Psoas muscle (tissue), 8 donors: ENCODE measurements around the gene DDOST. TPM values are rescaled to one million over a fixed set of nuclear protein-coding genes. Genes with fewer than 3 reads are reported as not detected.

Experiments
- ATAC-seq, 4 donors: fragments of 200-7000 bp; cut with Tn5 transposase; one replicate each; pipeline ENCODE4 v1.9.1; 2020; ENCODE audit warnings: moderate library complexity in 3 of 4, mild to moderate bottlenecking in 2 of 4
- DNase-seq, 2 donors: peaks; one replicate each; pipeline ENCODE4 v3.0.0-alpha.2; 2020
- H3K27ac ChIP-seq: fragments of 200-600 bp; one replicate; pipeline ENCODE4 v1.8.0; 2022
- H3K27me3 ChIP-seq, 3 donors: fragments of 200-600 bp in 1 of 3; one replicate each; pipeline versions ENCODE4 v1.6.1 to v1.8.0; 2013 to 2022; ENCODE audit warnings: low read length in 2 of 3, mild to moderate bottlenecking in 2 of 3, moderate library complexity in 1 of 3; ENCODE audit not compliant: insufficient read depth in 3 of 3
- H3K36me3 ChIP-seq, 2 donors: fragments of 200-600 bp in 1 of 2; one replicate each; pipeline versions ENCODE4 v1.6.1 to v1.8.0; 2013 to 2022; ENCODE audit warnings: low read depth in 1 of 2, mild to moderate bottlenecking in 1 of 2, moderate library complexity in 1 of 2; ENCODE audit not compliant: insufficient read depth in 1 of 2
- H3K4me1 ChIP-seq: fragments of 200-600 bp; one replicate; pipeline ENCODE4 v1.8.0; 2022
- H3K4me3 ChIP-seq: fragments of 200-600 bp; one replicate; pipeline ENCODE4 v1.8.0; 2022; ENCODE audit warnings: mild to moderate bottlenecking
- H3K9me3 ChIP-seq: fragments of 200-600 bp; one replicate; pipeline ENCODE4 v1.8.0; 2022
- CTCF ChIP-seq: fragments of 200-600 bp; IDR thresholded peaks from one replicate; pipeline ENCODE4 v1.8.0; 2022; ENCODE audit warnings: antibody characterized with exemption
- WGBS, 3 donors: extraction: QIAGEN DNeasy Blood & Tissue Kit; methylation state at CpG; one replicate each; pipeline versions ENCODE4 v1.1.6 to v1.1.7; 2013; 5-methylcytosine and 5-hydroxymethylcytosine counted together
- intact Hi-C, 2 donors: fragments of 100-400 bp; cut with DNase I; formaldehyde crosslinking; loops; one replicate each; pipeline versions ENCODE4 v1.11.0 to v1.14.2; 2022
- polyA plus RNA-seq, 3 donors: library from polyadenylated mRNA; stranded (reverse); fragments of 200-250 nt; gene quantifications; one replicate each; pipeline ENCODE4 v1.2.3, GENCODE V29; 2013
- total RNA-seq, 4 donors: library from RNA; stranded (reverse); fragmentation: NEBNext Ultra II Directional in 2 of 4; extraction: Animal tissue kit (Norgen Biotek cat#: 25700) in 2 of 4; gene quantifications; one replicate each; pipeline versions ENCODE4 v1.2.1 to v1.2.4, GENCODE V29; 2021 to 2023
- donor health status: healthy with polysubstance abuse.
- donor health status: DM: no; HTN: no; CAD: no; lungs with moderate emphysema.
- donor health status: Bipolar disorder and iron deficiency.
- donor health status: healthy.
- donor health status: DM: yes; HTN: yes; CAD: no.
- donor health status: DM: no; HTN: no; CAD: no.
- donor health status: DM: no; HTN: no; CAD: no.
- donor health status: DM: yes; HTN: yes; CAD: no.

The DDOST gene
- total and polyA plus RNA-seq, 7 donors, result 43.0 to 97.1 (median 63.3) TPM

- Histone ChIP-seq H3K27ac (no peak overlapping the region), H3K27me3 (no peaks in the 10 kb centered on the region), H3K4me3 (no peak overlapping the region), H3K36me3 (no peaks in the 10 kb centered on the region), H3K4me1 (peaks cover 10% of the 10 kb centered on the region), H3K9me3 (no peaks in the 10 kb centered on the region)
- ATAC-seq, result no peak
- TF ChIP-seq CTCF, result no peak
- DNase-seq, result no peak
- WGBS, 3 donors, result 87 to 96% (median 95%) methylated on average over 4 of the region's 4 CpGs
- intact Hi-C loops, result no loop called here
These were observed 42.1 kb upstream of the DDOST start for GRCh38 chr1:20703124-20703756.

GRCh38 chr1:20702416-20702815 lies 41.2 kb upstream of the DDOST start:
- WGBS, 3 donors, result 87 to 100% (median 93%) methylated on average over 1 of the region's 1 CpG
- no peak for DNase-seq
- intact Hi-C loops, result no loop called here

GRCh38 chr1:20701847-20702246 lies 40.7 kb upstream of the DDOST start:
- Histone ChIP-seq H3K4me1 (peaks cover 10% of the 10 kb centered on the region), H3K27ac (no peak overlapping the region), H3K36me3 (no peaks in the 10 kb centered on the region), H3K27me3 (no peaks in the 10 kb centered on the region), H3K4me3 (no peak overlapping the region), H3K9me3 (no peaks in the 10 kb centered on the region)
- ATAC-seq, result no peak
- intact Hi-C loops, result no loop called here
- WGBS, 3 donors, result 89 to 98% (median 94%) methylated on average over 5 of the region's 5 CpGs
- no peak for DNase-seq
- TF ChIP-seq CTCF, result no peak

More at GRCh38 chr1:20702416-20702815, 41.2 kb upstream of the DDOST start:
- H3K4me3 ChIP-seq, result no peak overlapping the region
- H3K36me3 ChIP-seq, result no peaks in the 10 kb centered on the region
- no peaks in the 10 kb centered on the region for H3K27me3 ChIP-seq
- no peak overlapping the region for H3K27ac ChIP-seq
- H3K9me3 ChIP-seq, result no peaks in the 10 kb centered on the region
- H3K4me1 ChIP-seq, result peaks cover 10% of the 10 kb centered on the region
- no peak for TF ChIP-seq CTCF
- no peak for ATAC-seq

- Histone ChIP-seq H3K4me3 (no peak overlapping the region), H3K4me1 (peaks cover 10% of the 10 kb centered on the region), H3K9me3 (no peaks in the 10 kb centered on the region), H3K27me3 (no peaks in the 10 kb centered on the region), H3K36me3 (no peaks in the 10 kb centered on the region), H3K27ac (no peak overlapping the region)
- ATAC-seq (no peak), DNase-seq (no peak)
- TF ChIP-seq CTCF, result no peak
- 89 to 92% (median 90%) methylated on average over 9 of the region's 9 CpGs for WGBS, 3 donors
- intact Hi-C loops, result no loop called here
These were observed 40.3 kb upstream of the DDOST start for GRCh38 chr1:20701446-20701845.

GRCh38 chr1:20700636-20701215 lies 39.6 kb upstream of the DDOST start:
- H3K4me3 ChIP-seq, result no peak overlapping the region
- peaks cover 10% of the 10 kb centered on the region for H3K4me1 ChIP-seq
- no peaks in the 10 kb centered on the region for H3K27me3 ChIP-seq
- no peaks in the 10 kb centered on the region for H3K36me3 ChIP-seq
- no peak overlapping the region for H3K27ac ChIP-seq
- ATAC-seq (no peak), DNase-seq (no peak)
- no peaks in the 10 kb centered on the region for H3K9me3 ChIP-seq
- intact Hi-C loops, result no loop called here
- TF ChIP-seq CTCF, result no peak
- WGBS, 3 donors, result 86 to 89% (median 88%) methylated on average over 17 of the region's 17 CpGs
